ENCODE data around the gene SPON1.

The SPON1 gene

GRCh38 chr11:13962562-13963168 lies at the start of gene SPON1:
TSS of gene SPON1 (plus strand) at chr11:13962723. CDS start at chr11:13962905, 182 bp downstream.
- H3K36me3 ChIP-seq (ENCODE audit: control insufficient read depth, insufficient read depth, low read length), result no peaks in the 10 kb centered on the region
- peak; percentile 17 for DNase-seq (ENCODE audit: extremely low read depth, insufficient read length)
- no peak within 1 kb of the TSS for H3K4me3 ChIP-seq (replicated peaks; ENCODE audit: low read depth, low read length)
- H3K27me3 ChIP-seq (replicated peaks; ENCODE audit: control insufficient read depth, insufficient read depth, low read length), result peaks cover 5% of the 10 kb centered on the region
- TF ChIP-seq CTCF (IDR thresholded peaks at IDR 0.05; ENCODE audit: insufficient read depth, low read length, poor library complexity, severe bottlenecking), result no peak

GRCh38 chr11:13917264-13917663 lies 45.3 kb upstream of the SPON1 start:
- TF ChIP-seq CTCF (IDR thresholded peaks at IDR 0.05; ENCODE audit: insufficient read depth, low read length, poor library complexity, severe bottlenecking), result no peak

GRCh38 chr11:13917904-13918303 lies 44.6 kb upstream of the SPON1 start:
- H3K4me3 ChIP-seq (replicated peaks; ENCODE audit: low read depth, low read length), result no peak overlapping the region
- H3K27me3 ChIP-seq (replicated peaks; ENCODE audit: control insufficient read depth, insufficient read depth, low read length), result no peaks in the 10 kb centered on the region
- no peaks in the 10 kb centered on the region for H3K36me3 ChIP-seq (ENCODE audit: control insufficient read depth, insufficient read depth, low read length)
- no peak for DNase-seq (ENCODE audit: extremely low read depth, insufficient read length)
- TF ChIP-seq CTCF (IDR thresholded peaks at IDR 0.05; ENCODE audit: insufficient read depth, low read length, poor library complexity, severe bottlenecking), result no peak

More at GRCh38 chr11:13917264-13917663, 45.3 kb upstream of the SPON1 start:
- H3K36me3 ChIP-seq (ENCODE audit: control insufficient read depth, insufficient read depth, low read length), result no peaks in the 10 kb centered on the region
- no peak for DNase-seq (ENCODE audit: extremely low read depth, insufficient read length)
- H3K4me3 ChIP-seq (replicated peaks; ENCODE audit: low read depth, low read length), result no peak overlapping the region
- no peaks in the 10 kb centered on the region for H3K27me3 ChIP-seq (replicated peaks; ENCODE audit: control insufficient read depth, insufficient read depth, low read length)

GRCh38 chr11:13920756-13921155 lies 41.8 kb upstream of the SPON1 start:
- no peaks in the 10 kb centered on the region for H3K27me3 ChIP-seq (replicated peaks; ENCODE audit: control insufficient read depth, insufficient read depth, low read length)
- no peak for DNase-seq (ENCODE audit: extremely low read depth, insufficient read length)
- no peak for TF ChIP-seq CTCF (IDR thresholded peaks at IDR 0.05; ENCODE audit: insufficient read depth, low read length, poor library complexity, severe bottlenecking)

GRCh38 chr11:13921545-13921944 lies 41.0 kb upstream of the SPON1 start:
- DNase-seq (ENCODE audit: extremely low read depth, insufficient read length), result no peak
- Histone ChIP-seq H3K36me3 (ENCODE audit: control insufficient read depth, insufficient read depth, low read length) (no peaks in the 10 kb centered on the region), H3K4me3 (replicated peaks; ENCODE audit: low read depth, low read length) (no peak overlapping the region), H3K27me3 (replicated peaks; ENCODE audit: control insufficient read depth, insufficient read depth, low read length) (no peaks in the 10 kb centered on the region)
- no peak for TF ChIP-seq CTCF (IDR thresholded peaks at IDR 0.05; ENCODE audit: insufficient read depth, low read length, poor library complexity, severe bottlenecking)

More at GRCh38 chr11:13920756-13921155, 41.8 kb upstream of the SPON1 start:
- H3K36me3 ChIP-seq (ENCODE audit: control insufficient read depth, insufficient read depth, low read length), result no peaks in the 10 kb centered on the region
- no peak overlapping the region for H3K4me3 ChIP-seq (replicated peaks; ENCODE audit: low read depth, low read length)

- Histone ChIP-seq H3K27me3 (replicated peaks; ENCODE audit: control insufficient read depth, insufficient read depth, low read length) (no peaks in the 10 kb centered on the region), H3K36me3 (ENCODE audit: control insufficient read depth, insufficient read depth, low read length) (no peaks in the 10 kb centered on the region), H3K4me3 (replicated peaks; ENCODE audit: low read depth, low read length) (no peak overlapping the region)
- DNase-seq (ENCODE audit: extremely low read depth, insufficient read length), result no peak
- no peak for TF ChIP-seq CTCF (IDR thresholded peaks at IDR 0.05; ENCODE audit: insufficient read depth, low read length, poor library complexity, severe bottlenecking)
These were observed 39.3 kb upstream of the SPON1 start for GRCh38 chr11:13923182-13923581.

All from GM06990 (cell line).